Ishikawa (cell line): ENCODE measurements around the gene RYR3.

Source experiments
- CEBPB ChIP-seq: IDR thresholded peaks from 2 replicates; pipeline ENCODE4 v1.6.1; 2012
- CREB1 ChIP-seq: IDR thresholded peaks from 2 replicates; pipeline ENCODE4 v1.6.1; 2012; ENCODE audit warnings: low read depth
- EGR1 ChIP-seq: IDR thresholded peaks from 2 replicates; pipeline ENCODE4 v1.6.1; 2012
- EP300 ChIP-seq: IDR thresholded peaks from 2 replicates; pipeline ENCODE4 v1.6.1; 2012; ENCODE audit warnings: borderline replicate concordance
- FOXM1 ChIP-seq: IDR thresholded peaks from 2 replicates; pipeline ENCODE4 v1.6.1; 2012; ENCODE audit warnings: low read depth, borderline replicate concordance
- NFIC ChIP-seq: IDR thresholded peaks from 2 replicates; pipeline ENCODE4 v1.6.1; 2012
- RAD21 ChIP-seq: IDR thresholded peaks from 2 replicates; pipeline ENCODE4 v1.6.1; 2012; ENCODE audit warnings: low read depth
- TAF1 ChIP-seq: IDR thresholded peaks from 2 replicates; pipeline ENCODE4 v1.6.1; 2012; ENCODE audit warnings: low read depth, mild to moderate bottlenecking
- TCF12 ChIP-seq: IDR thresholded peaks from 2 replicates; pipeline ENCODE4 v1.6.1; 2012; ENCODE audit warnings: low read depth
- TEAD4 ChIP-seq: IDR thresholded peaks from 2 replicates; pipeline ENCODE4 v1.6.1; 2012
- YY1 ChIP-seq: IDR thresholded peaks from 2 replicates; pipeline ENCODE4 v1.6.1; 2012; ENCODE audit warnings: low read depth
- ZBTB7A ChIP-seq: IDR thresholded peaks from 2 replicates; pipeline ENCODE4 v1.6.1; 2012; ENCODE audit warnings: low read depth
- TF ChIP-seq, protein P1 (sequence below): IDR thresholded peaks from 2 replicates; pipeline ENCODE4 v1.6.1; 2012; ENCODE audit warnings: low read depth, mild to moderate bottlenecking
- TF ChIP-seq, protein P2 (sequence below): IDR thresholded peaks from 2 replicates; pipeline ENCODE4 v1.6.1; 2012
- TF ChIP-seq, protein P3 (sequence below): IDR thresholded peaks from 2 replicates; pipeline ENCODE4 v1.6.1; 2012

RYR3 gene

GRCh38 chr15:33837294-33837693, 526.5 kb downstream of the RYR3 start:
- TF ChIP-seq YY1 (no peak), ZBTB7A (no peak), TEAD4 (no peak), TCF12 (no peak), CEBPB (no peak), RAD21 (no peak), EGR1 (no peak)
- TF ChIP-seq, protein P1, sequence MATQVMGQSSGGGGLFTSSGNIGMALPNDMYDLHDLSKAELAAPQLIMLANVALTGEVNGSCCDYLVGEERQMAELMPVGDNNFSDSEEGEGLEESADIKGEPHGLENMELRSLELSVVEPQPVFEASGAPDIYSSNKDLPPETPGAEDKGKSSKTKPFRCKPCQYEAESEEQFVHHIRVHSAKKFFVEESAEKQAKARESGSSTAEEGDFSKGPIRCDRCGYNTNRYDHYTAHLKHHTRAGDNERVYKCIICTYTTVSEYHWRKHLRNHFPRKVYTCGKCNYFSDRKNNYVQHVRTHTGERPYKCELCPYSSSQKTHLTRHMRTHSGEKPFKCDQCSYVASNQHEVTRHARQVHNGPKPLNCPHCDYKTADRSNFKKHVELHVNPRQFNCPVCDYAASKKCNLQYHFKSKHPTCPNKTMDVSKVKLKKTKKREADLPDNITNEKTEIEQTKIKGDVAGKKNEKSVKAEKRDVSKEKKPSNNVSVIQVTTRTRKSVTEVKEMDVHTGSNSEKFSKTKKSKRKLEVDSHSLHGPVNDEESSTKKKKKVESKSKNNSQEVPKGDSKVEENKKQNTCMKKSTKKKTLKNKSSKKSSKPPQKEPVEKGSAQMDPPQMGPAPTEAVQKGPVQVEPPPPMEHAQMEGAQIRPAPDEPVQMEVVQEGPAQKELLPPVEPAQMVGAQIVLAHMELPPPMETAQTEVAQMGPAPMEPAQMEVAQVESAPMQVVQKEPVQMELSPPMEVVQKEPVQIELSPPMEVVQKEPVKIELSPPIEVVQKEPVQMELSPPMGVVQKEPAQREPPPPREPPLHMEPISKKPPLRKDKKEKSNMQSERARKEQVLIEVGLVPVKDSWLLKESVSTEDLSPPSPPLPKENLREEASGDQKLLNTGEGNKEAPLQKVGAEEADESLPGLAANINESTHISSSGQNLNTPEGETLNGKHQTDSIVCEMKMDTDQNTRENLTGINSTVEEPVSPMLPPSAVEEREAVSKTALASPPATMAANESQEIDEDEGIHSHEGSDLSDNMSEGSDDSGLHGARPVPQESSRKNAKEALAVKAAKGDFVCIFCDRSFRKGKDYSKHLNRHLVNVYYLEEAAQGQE, result no peak

- TF ChIP-seq CREB1, result no peak
- no peak for TF ChIP-seq RAD21
- TF ChIP-seq YY1, result no peak
- TF ChIP-seq NFIC, result no peak
- TF ChIP-seq EP300, result no peak
- TF ChIP-seq FOXM1, result no peak
- no peak for TF ChIP-seq ZBTB7A
- no peak for TF ChIP-seq CEBPB
- TF ChIP-seq, protein P1, result no peak
- no peak for TF ChIP-seq TCF12
- TF ChIP-seq TEAD4, result no peak
- no peak for TF ChIP-seq EGR1
- TF ChIP-seq TAF1, result no peak
- TF ChIP-seq, protein P2, sequence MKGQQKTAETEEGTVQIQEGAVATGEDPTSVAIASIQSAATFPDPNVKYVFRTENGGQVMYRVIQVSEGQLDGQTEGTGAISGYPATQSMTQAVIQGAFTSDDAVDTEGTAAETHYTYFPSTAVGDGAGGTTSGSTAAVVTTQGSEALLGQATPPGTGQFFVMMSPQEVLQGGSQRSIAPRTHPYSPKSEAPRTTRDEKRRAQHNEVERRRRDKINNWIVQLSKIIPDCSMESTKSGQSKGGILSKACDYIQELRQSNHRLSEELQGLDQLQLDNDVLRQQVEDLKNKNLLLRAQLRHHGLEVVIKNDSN, result no peak
- TF ChIP-seq, protein P3, sequence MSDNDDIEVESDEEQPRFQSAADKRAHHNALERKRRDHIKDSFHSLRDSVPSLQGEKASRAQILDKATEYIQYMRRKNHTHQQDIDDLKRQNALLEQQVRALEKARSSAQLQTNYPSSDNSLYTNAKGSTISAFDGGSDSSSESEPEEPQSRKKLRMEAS, result no peak
Measured at GRCh38 chr15:33839540-33839939, 528.8 kb downstream of the RYR3 start.

GRCh38 chr15:33840615-33841014, 529.8 kb downstream of the RYR3 start:
- TF ChIP-seq CEBPB (no peak), TCF12 (no peak), EGR1 (no peak), RAD21 (no peak), TEAD4 (no peak), CREB1 (no peak), ZBTB7A (no peak)
- TF ChIP-seq, protein P3, result no peak

GRCh38 chr15:33844186-33844585, 533.4 kb downstream of the RYR3 start:
- TF ChIP-seq ZBTB7A, result no peak
- TF ChIP-seq EP300, result no peak
- TF ChIP-seq, protein P2, result no peak
- TF ChIP-seq, protein P1, result no peak
- no peak for TF ChIP-seq RAD21
- no peak for TF ChIP-seq NFIC
- no peak for TF ChIP-seq YY1
- no peak for TF ChIP-seq TEAD4
- no peak for TF ChIP-seq TAF1
- no peak for TF ChIP-seq TCF12
- TF ChIP-seq CREB1, result no peak
- no peak for TF ChIP-seq FOXM1
- TF ChIP-seq EGR1, result no peak
- TF ChIP-seq CEBPB, result no peak
- TF ChIP-seq, protein P3, result no peak

GRCh38 chr15:33844597-33844996, 533.8 kb downstream of the RYR3 start:
- no peak for TF ChIP-seq YY1
- TF ChIP-seq TCF12, result no peak
- TF ChIP-seq CEBPB, result no peak
- no peak for TF ChIP-seq FOXM1
- TF ChIP-seq, protein P1, result no peak
- no peak for TF ChIP-seq CREB1
- no peak for TF ChIP-seq EP300
